Measurements from ENCODE around the gene CRCP.
"Not testable (repeated sequence)": the region's sequence is repeated elsewhere in the genome, so short reads cannot be mapped to it uniquely, and the experiment has no call there.

The CRCP gene

GRCh38 chr7:66157060-66157459 lies 42.4 kb downstream of the CRCP start:
- DNase-seq = no peak

DNA sequence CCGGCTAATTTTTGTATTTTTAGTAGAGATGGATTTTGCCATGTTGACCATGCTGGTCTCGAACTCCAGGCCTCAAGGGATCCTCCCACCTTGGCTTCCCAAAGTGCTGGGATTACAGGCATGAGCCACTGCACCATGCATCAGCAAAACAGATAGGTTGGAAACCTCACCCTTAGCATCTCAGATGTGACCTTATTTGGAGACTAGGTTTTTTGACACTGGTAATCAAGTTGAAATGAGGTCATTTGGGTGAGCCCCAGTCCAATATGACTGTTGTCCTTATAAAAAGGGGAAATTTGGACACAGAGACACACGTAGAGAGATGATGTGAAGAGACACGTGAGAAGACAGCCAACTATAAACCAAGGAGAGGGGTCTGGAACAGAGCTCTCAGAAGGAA lies 48.0 kb downstream of the CRCP start:
- no peak for DNase-seq

GRCh38 chr7:66163186-66163610 lies 48.6 kb downstream of the CRCP start:
- no peak for DNase-seq

DNA sequence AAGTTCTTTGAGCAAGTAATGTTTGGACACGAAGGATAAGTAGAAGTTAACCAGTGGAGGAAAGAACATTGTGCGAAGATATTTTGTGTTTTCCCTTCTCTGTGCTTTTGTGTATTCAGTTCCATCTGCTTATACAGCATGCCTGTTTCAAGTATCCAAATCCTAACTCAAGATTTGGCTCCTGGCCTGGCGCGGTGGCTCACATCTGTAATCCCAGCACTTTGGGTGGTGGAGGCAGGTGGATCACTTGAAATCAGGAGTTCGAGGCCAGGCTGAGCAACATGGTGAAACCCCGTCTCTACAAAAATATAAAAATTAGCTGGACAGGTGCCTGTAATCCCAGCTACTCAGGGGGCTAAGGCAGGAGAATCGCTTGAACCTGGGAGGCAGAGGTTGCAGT lies 49.7 kb downstream of the CRCP start:
- DNase-seq = no peak

GRCh38 chr7:66167773-66168387 lies 53.2 kb downstream of the CRCP start:
- peak; percentile 4 for DNase-seq

- no peak for DNase-seq
Measured at GRCh38 chr7:66169616-66170015, 55.0 kb downstream of the CRCP start.

- no peak for DNase-seq
Measured at GRCh38 chr7:66170309-66171231, 55.9 kb downstream of the CRCP start.

- not testable (repeated sequence) for DNase-seq
Measured at GRCh38 chr7:66172536-66173401, 58.1 kb downstream of the CRCP start.

- DNase-seq = no peak
Measured at GRCh38 chr7:66173856-66174255, 59.2 kb downstream of the CRCP start.

GRCh38 chr7:66175006-66175405 lies 60.4 kb downstream of the CRCP start:
- not testable (repeated sequence) for DNase-seq

GRCh38 chr7:66176914-66177313 lies 62.3 kb downstream of the CRCP start:
- no peak for DNase-seq

DNA sequence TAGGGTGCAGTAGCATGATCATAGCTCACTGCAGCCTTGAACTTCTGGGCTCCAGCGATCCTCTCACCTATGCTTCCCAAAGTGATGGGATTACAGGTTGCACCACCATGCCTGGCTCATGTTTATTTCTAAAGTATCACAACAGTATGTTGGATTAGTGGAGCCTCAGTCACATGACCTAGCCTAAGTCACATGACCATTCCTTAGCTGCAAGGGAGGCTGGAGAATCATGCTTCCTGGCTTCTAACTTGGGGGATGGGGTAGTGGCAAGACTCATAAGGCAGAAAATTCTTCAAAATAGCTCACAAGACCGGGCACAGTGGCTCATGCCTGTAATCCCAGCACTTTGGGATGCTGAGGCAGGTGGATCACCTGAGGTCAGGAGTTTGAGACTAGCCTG lies 63.6 kb downstream of the CRCP start:
- no peak for DNase-seq

GRCh38 chr7:66181329-66181728 lies 66.7 kb downstream of the CRCP start:
- DNase-seq = no peak

GRCh38 chr7:66181845-66182244 lies 67.2 kb downstream of the CRCP start:
- DNase-seq = no peak

DNA sequence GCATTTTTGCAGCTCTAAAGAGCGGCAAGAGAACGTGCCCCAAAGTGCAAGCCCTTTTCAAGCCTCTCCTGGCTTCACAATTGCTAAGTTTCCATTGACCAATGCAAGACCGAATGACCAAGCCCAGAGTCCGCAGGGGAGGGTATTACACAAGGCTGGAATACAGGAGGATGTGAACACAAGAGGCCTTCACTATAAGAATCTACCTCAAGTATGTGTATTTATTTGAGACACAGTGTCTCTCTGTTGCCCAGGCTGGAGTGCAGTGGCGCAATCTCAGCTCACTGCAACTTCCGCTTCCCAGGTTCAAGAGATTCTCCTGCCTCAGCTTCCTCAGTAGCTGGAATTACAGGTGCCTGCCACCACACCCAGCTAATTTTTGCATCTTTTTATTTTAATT lies 68.3 kb downstream of the CRCP start:
- no peak for DNase-seq

DNA sequence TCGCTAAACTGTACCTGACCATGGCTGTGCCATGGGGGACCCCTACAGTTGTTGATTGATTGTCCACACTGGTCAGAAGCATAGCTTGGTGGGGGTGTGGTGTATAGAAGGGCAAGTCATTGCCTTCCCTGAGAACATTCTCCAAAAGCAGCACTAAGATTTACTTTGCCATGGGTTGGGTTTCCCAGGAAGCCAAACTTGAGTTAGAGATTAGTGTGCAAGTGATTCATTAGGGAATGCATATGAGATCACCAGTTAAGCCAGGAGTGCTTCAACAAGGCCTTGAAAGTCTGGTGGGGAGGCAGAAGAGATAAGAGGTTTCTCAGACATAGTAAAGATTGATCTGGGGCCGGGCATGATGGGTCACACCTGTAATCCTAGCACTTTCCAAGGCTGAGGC lies 69.1 kb downstream of the CRCP start:
- DNase-seq = no peak

DNA sequence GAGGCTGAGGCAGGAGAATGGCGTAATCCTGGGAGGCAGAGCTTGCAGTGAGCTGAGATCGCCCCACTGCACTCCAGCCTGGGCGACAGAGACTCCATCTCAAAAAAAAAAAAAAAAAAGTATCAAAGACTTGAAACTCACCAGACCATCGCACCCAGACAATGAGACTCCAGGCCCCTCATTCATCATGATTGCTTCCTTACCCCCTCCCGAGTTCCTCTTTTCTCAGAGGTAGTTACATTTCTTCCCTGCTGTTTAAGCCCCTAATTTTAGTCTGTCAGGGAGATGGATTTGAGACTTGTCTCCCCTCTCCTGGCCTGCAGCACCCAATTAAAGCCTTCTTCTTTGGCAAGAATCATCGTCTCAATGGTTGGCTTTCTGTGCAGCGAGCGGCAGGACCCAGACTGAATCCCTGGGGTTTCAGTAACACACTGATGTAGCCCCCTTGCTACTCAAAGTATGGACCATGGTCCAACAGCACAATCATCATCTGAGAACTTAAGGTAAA lies 71.1 kb downstream of the CRCP start:
- DNase-seq = no peak

- no peak for DNase-seq
Measured at GRCh38 chr7:66186991-66187390, 72.3 kb downstream of the CRCP start.

DNA sequence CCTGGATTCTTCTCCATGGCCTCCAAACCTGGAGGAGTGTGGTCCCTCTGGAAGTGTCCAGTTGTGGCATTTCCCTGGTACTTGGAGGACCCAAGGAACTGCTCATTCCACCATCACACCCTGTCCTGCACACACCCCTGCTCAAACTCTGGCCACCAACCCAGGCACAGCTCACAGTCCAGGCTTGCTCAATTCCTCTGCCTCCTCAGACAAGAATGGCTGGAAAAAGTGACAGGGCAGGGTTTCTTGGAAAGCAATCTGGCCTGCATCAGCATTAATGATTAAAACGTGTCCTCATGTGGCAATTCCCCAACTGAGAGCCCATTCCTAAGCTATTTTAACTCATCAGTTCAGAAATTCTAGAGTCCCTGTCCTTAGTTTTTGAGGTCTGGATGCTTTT lies 73.3 kb downstream of the CRCP start:
- DNase-seq = no peak

GRCh38 chr7:66188645-66189044 lies 74.0 kb downstream of the CRCP start:
- no peak for DNase-seq

DNA sequence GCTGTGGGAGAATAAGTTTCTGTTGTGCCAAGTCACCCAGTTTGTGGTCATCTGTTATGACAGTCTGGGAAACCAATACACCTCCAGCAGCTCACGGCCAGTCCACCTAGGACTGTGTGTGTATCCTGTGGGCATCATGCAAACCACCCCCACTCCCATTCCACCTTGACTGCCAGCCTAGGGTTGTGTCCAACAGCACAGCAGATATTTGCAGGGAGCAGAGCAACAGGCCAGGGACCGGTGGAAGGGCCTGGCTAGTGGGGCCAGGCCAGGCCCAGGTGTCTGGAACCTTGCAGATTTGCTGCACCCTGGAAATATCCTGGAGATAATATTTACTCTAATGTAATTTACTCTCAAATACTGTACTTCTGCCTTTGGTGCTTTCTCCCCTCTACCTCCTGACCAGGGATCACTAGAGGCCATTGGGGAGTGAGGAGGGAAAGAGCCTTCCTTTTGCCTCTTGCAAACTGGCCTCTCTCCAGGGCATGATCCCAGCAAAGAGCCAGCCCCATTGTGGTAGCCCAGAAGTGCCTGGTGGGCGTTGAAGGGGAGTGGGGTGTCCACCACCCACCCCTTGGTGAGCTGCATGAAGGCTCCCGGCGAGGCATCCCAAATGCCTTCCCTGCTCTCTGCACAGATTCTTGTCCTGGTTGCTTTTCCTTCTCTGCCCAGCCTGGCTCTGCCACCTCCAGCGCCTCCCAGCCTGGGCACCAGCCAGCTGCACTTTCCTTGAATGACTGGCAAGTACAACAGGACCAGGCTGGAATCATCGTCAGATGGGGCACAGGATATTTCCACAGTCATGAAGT lies 75.3 kb downstream of the CRCP start:
- DNase-seq = no peak

GRCh38 chr7:66190504-66190857 lies 75.8 kb downstream of the CRCP start:
- DNase-seq = no peak

Measured in NCI-H510A (cell line).